ENCODE data around the gene PACSIN1.

PACSIN1 gene

DNA sequence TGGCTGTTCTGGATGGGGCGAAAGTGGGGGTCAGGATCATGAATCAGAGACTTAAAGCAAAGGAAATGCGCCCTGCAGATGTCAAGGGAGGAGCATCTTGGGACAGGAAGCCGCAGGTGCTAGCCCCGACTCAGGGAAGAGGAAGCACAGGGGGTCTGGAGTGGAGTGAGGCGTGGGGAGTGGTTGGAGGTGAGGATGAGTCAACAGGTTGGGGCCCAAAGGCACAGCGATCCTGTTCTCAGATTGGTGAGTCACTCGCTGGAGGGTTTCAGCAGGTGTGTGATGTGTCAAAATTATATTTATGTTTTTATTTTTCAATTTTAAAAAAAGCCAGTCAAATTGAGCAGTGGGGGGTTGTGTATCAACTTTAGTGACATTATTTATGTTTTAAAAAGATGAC lies 19.0 kb downstream of the PACSIN1 start:
- no peak overlapping the region for H3K27ac ChIP-seq (ENCODE audit: extremely low read depth, low read depth, low read length)
- H3K4me1 ChIP-seq (ENCODE audit: control insufficient read depth, insufficient read depth, low read length), result peaks cover 4% of the 10 kb centered on the region; the same call in 1 of the 2 replicates
- no peaks in the 10 kb centered on the region for H3K36me3 ChIP-seq (ENCODE audit: control insufficient read depth in 2 of 2, insufficient read depth in 1 of 2, low read length in 2 of 2)
- ChIA-PET POLR2A (no interaction called here), CTCF (no interaction called here)
- peak; percentile 98 for TF ChIP-seq SCRT2 (tag by site-specific recombination; IDR thresholded peaks at IDR 0.05)
- TF ChIP-seq, protein P1, sequence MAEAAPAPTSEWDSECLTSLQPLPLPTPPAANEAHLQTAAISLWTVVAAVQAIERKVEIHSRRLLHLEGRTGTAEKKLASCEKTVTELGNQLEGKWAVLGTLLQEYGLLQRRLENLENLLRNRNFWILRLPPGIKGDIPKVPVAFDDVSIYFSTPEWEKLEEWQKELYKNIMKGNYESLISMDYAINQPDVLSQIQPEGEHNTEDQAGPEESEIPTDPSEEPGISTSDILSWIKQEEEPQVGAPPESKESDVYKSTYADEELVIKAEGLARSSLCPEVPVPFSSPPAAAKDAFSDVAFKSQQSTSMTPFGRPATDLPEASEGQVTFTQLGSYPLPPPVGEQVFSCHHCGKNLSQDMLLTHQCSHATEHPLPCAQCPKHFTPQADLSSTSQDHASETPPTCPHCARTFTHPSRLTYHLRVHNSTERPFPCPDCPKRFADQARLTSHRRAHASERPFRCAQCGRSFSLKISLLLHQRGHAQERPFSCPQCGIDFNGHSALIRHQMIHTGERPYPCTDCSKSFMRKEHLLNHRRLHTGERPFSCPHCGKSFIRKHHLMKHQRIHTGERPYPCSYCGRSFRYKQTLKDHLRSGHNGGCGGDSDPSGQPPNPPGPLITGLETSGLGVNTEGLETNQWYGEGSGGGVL (tag by site-specific recombination; IDR thresholded peaks at IDR 0.05), result 0 out of 2 replicates have a peak, but pooled peaks have one; percentile 11
- TF ChIP-seq, protein P2, sequence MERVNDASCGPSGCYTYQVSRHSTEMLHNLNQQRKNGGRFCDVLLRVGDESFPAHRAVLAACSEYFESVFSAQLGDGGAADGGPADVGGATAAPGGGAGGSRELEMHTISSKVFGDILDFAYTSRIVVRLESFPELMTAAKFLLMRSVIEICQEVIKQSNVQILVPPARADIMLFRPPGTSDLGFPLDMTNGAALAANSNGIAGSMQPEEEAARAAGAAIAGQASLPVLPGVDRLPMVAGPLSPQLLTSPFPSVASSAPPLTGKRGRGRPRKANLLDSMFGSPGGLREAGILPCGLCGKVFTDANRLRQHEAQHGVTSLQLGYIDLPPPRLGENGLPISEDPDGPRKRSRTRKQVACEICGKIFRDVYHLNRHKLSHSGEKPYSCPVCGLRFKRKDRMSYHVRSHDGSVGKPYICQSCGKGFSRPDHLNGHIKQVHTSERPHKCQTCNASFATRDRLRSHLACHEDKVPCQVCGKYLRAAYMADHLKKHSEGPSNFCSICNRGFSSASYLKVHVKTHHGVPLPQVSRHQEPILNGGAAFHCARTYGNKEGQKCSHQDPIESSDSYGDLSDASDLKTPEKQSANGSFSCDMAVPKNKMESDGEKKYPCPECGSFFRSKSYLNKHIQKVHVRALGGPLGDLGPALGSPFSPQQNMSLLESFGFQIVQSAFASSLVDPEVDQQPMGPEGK (tag by site-specific recombination; IDR thresholded peaks at IDR 0.05), result peak; percentile 53; the same call in 1 of the 2 replicates
- TF ChIP-seq ZNF366 (tag by site-specific recombination; conservative IDR thresholded peaks at IDR 0.05), result peak; percentile 36; the same call in 1 of the 2 replicates
- peak; percentile 14; the same call in 1 of the 2 replicates for TF ChIP-seq GLIS2 (tag by site-specific recombination; IDR thresholded peaks at IDR 0.05)
- peak; percentile 69 for TF ChIP-seq ZIC2 (tag by site-specific recombination; IDR thresholded peaks at IDR 0.05)
- TF ChIP-seq ZNF433 (tag by site-specific recombination; IDR thresholded peaks at IDR 0.05; ENCODE audit: low read depth), result no peak
- no peak for TF ChIP-seq ZNF621 (tag by site-specific recombination; IDR thresholded peaks at IDR 0.05)
- no peaks in the 10 kb centered on the region for H3K9me3 ChIP-seq (ENCODE audit: control insufficient read depth, insufficient read depth, low read depth, low read length)
- H3K4me3 ChIP-seq (ENCODE audit: low read depth, low read length), result no peak overlapping the region

DNA sequence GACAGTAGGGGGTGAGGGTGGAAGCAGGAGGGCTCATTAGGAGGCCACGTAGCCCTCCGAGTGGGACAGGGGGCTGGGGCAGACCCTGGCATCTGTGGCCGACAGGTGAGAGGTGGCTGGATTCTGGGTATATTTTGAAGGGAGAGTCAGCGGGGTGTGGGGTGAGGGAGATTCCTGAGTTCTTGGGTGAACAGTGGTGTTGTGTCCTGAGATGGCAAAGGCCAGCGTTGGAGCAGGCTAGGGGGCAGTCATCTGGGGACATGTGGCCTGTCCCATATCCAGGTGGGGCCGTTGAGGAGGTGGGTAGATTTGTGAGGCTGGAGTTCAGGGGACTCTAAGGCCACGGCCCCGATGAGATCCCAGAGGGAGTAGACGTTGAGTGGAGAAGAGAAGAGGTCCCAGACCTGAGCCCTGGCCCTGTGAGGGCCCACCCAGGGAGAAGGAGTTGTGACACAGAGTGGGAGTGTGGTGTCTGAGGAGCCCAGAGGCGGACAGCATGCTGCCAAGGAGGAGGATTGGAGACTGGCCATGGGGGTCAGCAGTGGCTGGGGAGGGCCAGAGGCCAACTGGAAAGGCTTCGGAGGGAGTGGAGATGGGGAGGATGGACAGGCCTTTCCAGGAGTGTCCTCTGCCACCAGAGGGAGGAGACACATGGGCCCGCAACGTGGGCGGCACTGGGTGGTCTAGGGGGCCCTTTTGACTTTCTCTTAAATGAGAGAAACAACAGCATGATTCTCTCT lies 19.6 kb downstream of the PACSIN1 start:
- ChIA-PET CTCF (no interaction called here), POLR2A (no interaction called here)
- Histone ChIP-seq H3K4me3 (ENCODE audit: low read depth, low read length) (no peak overlapping the region), H3K36me3 (ENCODE audit: control insufficient read depth in 2 of 2, insufficient read depth in 1 of 2, low read length in 2 of 2) (no peaks in the 10 kb centered on the region), H3K4me1 (ENCODE audit: control insufficient read depth, insufficient read depth, low read length) (peaks cover 4% of the 10 kb centered on the region; the same call in 1 of the 2 replicates), H3K27ac (ENCODE audit: extremely low read depth, low read depth, low read length) (no peak overlapping the region), H3K9me3 (ENCODE audit: control insufficient read depth, insufficient read depth, low read depth, low read length) (no peaks in the 10 kb centered on the region)
- TF ChIP-seq ZNF48 (tag by site-specific recombination; IDR thresholded peaks at IDR 0.05) (no peak), GLIS2 (tag by site-specific recombination; IDR thresholded peaks at IDR 0.05) (peak; percentile 13; the same call in 1 of the 2 replicates), GLIS1 (tag by site-specific recombination; IDR thresholded peaks at IDR 0.05) (peak; percentile 43), ZIC2 (tag by site-specific recombination; IDR thresholded peaks at IDR 0.05) (peak; percentile 30; the same call in 1 of the 2 replicates), BCL11B (tag by site-specific recombination; IDR thresholded peaks at IDR 0.05; ENCODE audit: low read depth) (no peak), ZNF530 (tag by site-specific recombination; IDR thresholded peaks at IDR 0.05; ENCODE audit: low read depth) (no peak)
- TF ChIP-seq, protein P3, sequence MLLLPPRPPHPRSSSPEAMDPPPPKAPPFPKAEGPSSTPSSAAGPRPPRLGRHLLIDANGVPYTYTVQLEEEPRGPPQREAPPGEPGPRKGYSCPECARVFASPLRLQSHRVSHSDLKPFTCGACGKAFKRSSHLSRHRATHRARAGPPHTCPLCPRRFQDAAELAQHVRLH (tag by site-specific recombination; IDR thresholded peaks at IDR 0.05), result no peak

DNA sequence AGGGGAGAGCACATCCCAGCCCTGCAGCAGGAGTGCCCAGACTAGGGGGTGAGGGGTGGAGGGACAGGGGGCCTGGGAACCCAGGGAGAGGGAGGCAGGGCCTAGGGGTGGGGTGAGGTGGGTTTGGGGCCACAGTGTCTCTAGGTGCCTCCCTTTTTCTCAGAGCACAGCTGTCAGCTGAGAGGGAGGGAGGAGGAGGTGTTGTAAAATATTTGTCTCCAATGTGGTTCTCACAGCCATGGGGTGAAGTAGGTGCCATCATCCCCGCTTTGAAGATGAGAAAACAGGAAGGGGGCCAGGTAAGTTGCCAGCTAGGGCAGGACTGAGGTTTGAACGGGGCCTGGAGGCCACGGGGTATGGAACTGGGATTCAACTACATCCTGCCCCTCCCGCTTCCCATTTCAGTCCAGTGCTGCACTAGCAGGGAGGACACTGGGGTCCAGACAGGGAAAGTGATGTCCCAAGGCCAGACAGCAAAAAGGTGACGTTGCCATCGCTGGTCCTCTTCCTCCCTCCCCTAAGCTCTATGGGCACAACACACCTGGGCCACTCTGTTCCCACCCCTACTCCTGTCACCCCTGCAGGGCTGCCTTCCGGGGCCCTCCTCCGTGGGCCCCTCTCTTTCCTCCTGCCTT lies 20.3 kb downstream of the PACSIN1 start:
- ChIA-PET POLR2A (no interaction called here), CTCF (no interaction called here)
- Histone ChIP-seq H3K36me3 (ENCODE audit: control insufficient read depth in 2 of 2, insufficient read depth in 1 of 2, low read length in 2 of 2) (no peaks in the 10 kb centered on the region), H3K9me3 (ENCODE audit: control insufficient read depth, insufficient read depth, low read depth, low read length) (no peaks in the 10 kb centered on the region), H3K4me1 (ENCODE audit: control insufficient read depth, insufficient read depth, low read length) (peaks cover 4% of the 10 kb centered on the region; the same call in 1 of the 2 replicates), H3K4me3 (ENCODE audit: low read depth, low read length) (no peak overlapping the region), H3K27ac (ENCODE audit: extremely low read depth, low read depth, low read length) (no peak overlapping the region)
- TF ChIP-seq, protein P4, sequence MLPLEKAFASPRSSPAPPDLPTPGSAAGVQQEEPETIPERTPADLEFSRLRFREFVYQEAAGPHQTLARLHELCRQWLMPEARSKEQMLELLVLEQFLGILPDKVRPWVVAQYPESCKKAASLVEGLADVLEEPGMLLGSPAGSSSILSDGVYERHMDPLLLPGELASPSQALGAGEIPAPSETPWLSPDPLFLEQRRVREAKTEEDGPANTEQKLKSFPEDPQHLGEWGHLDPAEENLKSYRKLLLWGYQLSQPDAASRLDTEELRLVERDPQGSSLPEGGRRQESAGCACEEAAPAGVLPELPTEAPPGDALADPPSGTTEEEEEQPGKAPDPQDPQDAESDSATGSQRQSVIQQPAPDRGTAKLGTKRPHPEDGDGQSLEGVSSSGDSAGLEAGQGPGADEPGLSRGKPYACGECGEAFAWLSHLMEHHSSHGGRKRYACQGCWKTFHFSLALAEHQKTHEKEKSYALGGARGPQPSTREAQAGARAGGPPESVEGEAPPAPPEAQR (tag by site-specific recombination; IDR thresholded peaks at IDR 0.05), result no peak
- TF ChIP-seq ZNF473 (tag by site-specific recombination; IDR thresholded peaks at IDR 0.05) (no peak), ZNF791 (tag by site-specific recombination; IDR thresholded peaks at IDR 0.05) (no peak), ZNF214 (tag by site-specific recombination; IDR thresholded peaks at IDR 0.05; ENCODE audit: borderline replicate concordance) (no peak), ZFP41 (tag by site-specific recombination; IDR thresholded peaks at IDR 0.05; ENCODE audit: borderline replicate concordance) (no peak), KLF16 (tag by site-specific recombination; IDR thresholded peaks at IDR 0.05) (no peak), ZNF404 (tag by site-specific recombination; IDR thresholded peaks at IDR 0.05) (no peak), ZNF548 (tag by site-specific recombination; IDR thresholded peaks at IDR 0.05) (no peak)
- TF ChIP-seq, protein P5, sequence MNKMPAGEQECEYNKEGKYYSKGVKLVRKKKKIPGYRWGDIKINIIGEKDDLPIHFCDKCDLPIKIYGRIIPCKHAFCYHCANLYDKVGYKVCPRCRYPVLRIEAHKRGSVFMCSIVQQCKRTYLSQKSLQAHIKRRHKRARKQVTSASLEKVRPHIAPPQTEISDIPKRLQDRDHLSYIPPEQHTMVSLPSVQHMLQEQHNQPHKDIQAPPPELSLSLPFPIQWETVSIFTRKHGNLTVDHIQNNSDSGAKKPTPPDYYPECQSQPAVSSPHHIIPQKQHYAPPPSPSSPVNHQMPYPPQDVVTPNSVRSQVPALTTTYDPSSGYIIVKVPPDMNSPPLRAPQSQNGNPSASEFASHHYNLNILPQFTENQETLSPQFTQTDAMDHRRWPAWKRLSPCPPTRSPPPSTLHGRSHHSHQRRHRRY (tag by site-specific recombination; IDR thresholded peaks at IDR 0.05), result no peak

All from HEK293 (cell line).